ENCODE results near the gene ZNF736.
"Not testable (repeated sequence)": the region's sequence is repeated elsewhere in the genome, so short reads cannot be mapped to it uniquely, and the experiment has no call there.

ZNF736 gene

GRCh38 chr7:64313740-64314491, at the start of gene ZNF736:
ZNF736 (plus strand) TSS chr7:64313961; CDS start chr7:64314151, 190 bp downstream.
- no peak for TF ChIP-seq POLR2A (IDR thresholded peaks at IDR 0.05; ENCODE audit: low read depth, low read length)
- FAIRE-seq (peak; percentile 97), DNase-seq (ENCODE audit: insufficient read length, low spot score) (peak; percentile 75)

DNA sequence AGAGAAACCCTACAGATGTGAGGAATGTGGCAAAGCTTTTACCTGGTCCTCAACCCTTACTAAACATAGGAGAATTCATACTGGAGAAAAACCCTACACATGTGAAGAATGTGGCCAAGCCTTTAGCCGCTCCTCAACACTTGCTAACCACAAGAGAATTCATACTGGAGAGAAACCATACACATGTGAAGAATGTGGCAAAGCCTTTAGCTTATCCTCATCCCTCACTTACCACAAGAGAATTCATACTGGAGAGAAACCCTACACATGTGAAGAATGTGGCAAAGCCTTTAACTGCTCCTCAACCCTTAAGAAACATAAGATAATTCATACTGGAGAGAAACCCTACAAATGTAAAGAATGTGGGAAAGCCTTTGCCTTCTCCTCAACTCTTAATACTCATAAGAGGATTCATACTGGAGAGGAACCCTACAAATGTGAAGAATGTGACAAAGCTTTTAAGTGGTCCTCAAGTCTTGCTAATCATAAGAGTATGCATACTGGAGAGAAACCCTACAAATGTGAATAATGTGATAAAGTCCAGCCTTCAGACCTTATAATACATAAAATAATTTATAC, 47.3 kb upstream of the ZNF736 start:
- no peak for TF ChIP-seq POLR2A (IDR thresholded peaks at IDR 0.05; ENCODE audit: low read depth, low read length)
- DNase-seq (ENCODE audit: insufficient read length, low spot score): no peak
- no peak for FAIRE-seq

DNA sequence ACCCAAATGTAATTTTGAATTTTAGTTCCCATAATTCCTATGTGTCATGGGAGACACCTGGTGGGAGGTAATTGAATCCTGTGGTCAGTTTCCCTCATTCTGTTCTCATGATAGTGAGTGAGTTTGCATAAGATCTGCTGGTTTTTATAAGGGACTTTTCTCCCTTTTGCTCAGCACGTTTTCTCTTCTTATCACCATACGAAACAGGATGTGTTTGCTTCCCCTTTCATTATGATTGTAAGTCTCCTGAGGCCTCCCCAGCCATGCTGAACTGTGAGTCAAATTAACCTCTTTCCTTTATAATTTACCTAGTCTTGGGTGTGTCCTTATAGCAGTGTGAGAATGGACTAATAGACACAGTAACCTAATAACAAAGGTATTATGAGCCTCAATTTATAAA, 36.1 kb upstream of the ZNF736 start:
- no peak for FAIRE-seq
- DNase-seq (ENCODE audit: insufficient read length, low spot score): no peak
- TF ChIP-seq POLR2A (IDR thresholded peaks at IDR 0.05; ENCODE audit: low read depth, low read length): no peak

DNA sequence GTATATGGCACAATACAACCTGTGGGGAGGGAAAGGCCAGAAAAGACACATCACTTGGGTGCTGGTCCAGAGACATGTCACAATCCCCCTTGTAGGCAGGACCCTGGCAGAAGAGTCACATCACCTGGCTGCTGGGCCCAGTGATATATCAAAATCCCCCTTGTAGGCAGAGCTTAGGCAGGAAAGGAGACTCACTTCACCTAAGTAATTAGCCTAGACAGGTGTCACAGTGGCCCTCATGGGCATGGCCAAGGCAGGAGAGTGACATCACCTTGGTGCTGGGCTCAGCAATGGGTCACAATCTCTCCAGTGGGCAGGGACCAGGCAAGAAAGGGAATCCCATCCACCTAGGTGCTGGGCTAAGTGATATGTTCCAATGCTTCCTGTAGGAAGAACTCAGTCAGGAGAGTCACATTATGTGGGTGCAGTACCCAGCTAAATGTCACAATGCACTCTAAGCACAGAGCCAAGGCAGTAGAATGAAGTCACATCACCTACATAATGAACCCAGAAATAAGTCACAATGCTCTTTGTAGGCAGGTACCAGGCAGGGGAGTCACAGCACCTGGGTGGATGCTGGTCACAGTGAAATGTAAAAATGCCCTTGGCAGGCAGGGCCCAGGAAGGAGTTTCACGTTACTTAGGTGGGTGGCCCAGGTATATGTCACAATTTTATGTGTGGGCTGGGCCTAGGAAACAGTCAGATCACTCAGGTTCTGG, 18.9 kb upstream of the ZNF736 start:
- TF ChIP-seq POLR2A (IDR thresholded peaks at IDR 0.05; ENCODE audit: low read depth, low read length): no peak
- no peak for DNase-seq (ENCODE audit: insufficient read length, low spot score)
- FAIRE-seq: no peak

- FAIRE-seq; DNase-seq (ENCODE audit: insufficient read length, low spot score): not testable (repeated sequence)
These were observed 16.3 kb upstream of the ZNF736 start for GRCh38 chr7:64297418-64297817.

GRCh38 chr7:64300641-64301405, 12.9 kb upstream of the ZNF736 start:
- FAIRE-seq: no peak
- TF ChIP-seq POLR2A (IDR thresholded peaks at IDR 0.05; ENCODE audit: low read depth, low read length): no peak
- DNase-seq (ENCODE audit: insufficient read length, low spot score): no peak

- no peak for FAIRE-seq
- no peak for TF ChIP-seq POLR2A (IDR thresholded peaks at IDR 0.05; ENCODE audit: low read depth, low read length)
- DNase-seq (ENCODE audit: insufficient read length, low spot score): no peak
These were observed 6.3 kb upstream of the ZNF736 start for GRCh38 chr7:64307254-64308015.

GRCh38 chr7:64308016-64308270, 5.8 kb upstream of the ZNF736 start:
- FAIRE-seq (no peak), DNase-seq (ENCODE audit: insufficient read length, low spot score) (no peak)
- no peak for TF ChIP-seq POLR2A (IDR thresholded peaks at IDR 0.05; ENCODE audit: low read depth, low read length)

DNA sequence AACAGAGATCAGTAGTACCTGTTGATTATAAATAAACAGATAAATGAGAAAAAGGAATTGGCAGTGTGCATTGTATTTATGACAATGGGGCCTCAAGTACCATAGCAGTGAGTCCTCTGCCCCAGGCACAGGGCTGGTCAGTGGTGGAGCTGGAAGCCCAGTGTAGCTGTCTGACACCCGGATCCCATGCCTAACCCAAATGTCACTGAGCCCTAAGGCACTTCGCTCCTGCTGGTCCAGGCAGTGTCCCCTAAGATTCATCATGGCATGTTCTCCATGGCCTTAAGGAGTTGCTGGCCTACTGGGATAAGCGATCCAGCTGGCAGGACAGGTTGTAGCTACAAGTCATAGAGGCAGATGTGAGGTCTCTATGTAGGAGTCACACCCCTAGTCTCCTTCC, 3.3 kb upstream of the ZNF736 start:
- FAIRE-seq (no peak), DNase-seq (ENCODE audit: insufficient read length, low spot score) (no peak)
- TF ChIP-seq POLR2A (IDR thresholded peaks at IDR 0.05; ENCODE audit: low read depth, low read length): no peak

DNA sequence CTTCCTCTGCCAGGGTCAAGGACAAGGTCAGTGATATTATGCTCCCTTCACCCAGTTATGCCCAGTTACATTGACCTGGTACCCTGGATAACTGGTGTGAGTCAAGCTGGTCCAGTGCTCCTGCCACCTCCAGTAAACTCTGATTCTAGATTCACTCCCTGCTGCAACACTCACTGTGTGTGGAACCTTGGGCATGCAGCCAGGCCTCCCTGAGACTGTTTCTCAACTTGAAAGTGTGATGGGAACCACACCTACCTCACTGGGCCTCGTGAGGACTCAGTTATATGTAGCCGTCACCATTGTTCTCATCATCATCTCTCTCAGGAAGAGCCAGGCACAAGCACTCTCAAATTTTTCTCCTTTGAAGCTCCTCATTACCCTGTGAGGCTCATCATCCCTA, 935 bp upstream of the ZNF736 start:
- FAIRE-seq (no peak), DNase-seq (ENCODE audit: insufficient read length, low spot score) (no peak)
- no peak for TF ChIP-seq POLR2A (IDR thresholded peaks at IDR 0.05; ENCODE audit: low read depth, low read length)

GRCh38 chr7:64314566-64314965, 805 bp downstream of the ZNF736 start:
- FAIRE-seq (no peak), DNase-seq (ENCODE audit: insufficient read length, low spot score) (no peak)
- no peak for TF ChIP-seq POLR2A (IDR thresholded peaks at IDR 0.05; ENCODE audit: low read depth, low read length)

- DNase-seq (ENCODE audit: insufficient read length, low spot score); FAIRE-seq: not testable (repeated sequence)
These were observed 2.4 kb downstream of the ZNF736 start for GRCh38 chr7:64316031-64316742.

Data from H54 (cell line).